ENCODE data around the gene ITIH2. TPM values are rescaled to one million over a fixed set of nuclear protein-coding genes. Genes with fewer than 3 reads are reported as not detected.
"Not testable (repeated sequence)": the region's sequence is repeated elsewhere in the genome, so short reads cannot be mapped to it uniquely, and the experiment has no call there.

ITIH2 gene
- total RNA-seq, 1 donor from 2014 or later, result 1.1 TPM

GRCh38 chr10:7748637-7749036 lies 45.5 kb downstream of the ITIH2 start:
- not testable (repeated sequence) for DNase-seq (ENCODE audit: low spot score)

- no peak for DNase-seq (ENCODE audit: low spot score)
Observed at GRCh38 chr10:7750222-7750621, 47.1 kb downstream of the ITIH2 start.

- no peak for DNase-seq (ENCODE audit: low spot score)
Observed at GRCh38 chr10:7752251-7752650, 49.1 kb downstream of the ITIH2 start.

GRCh38 chr10:7755103-7755502 lies 52.0 kb downstream of the ITIH2 start:
- DNase-seq (ENCODE audit: low spot score), result no peak

- DNase-seq (ENCODE audit: low spot score), result peak; percentile 12
Observed at GRCh38 chr10:7756360-7756992, 53.4 kb downstream of the ITIH2 start.

- no peak for DNase-seq (ENCODE audit: low spot score)
Observed at GRCh38 chr10:7763929-7764328, 60.8 kb downstream of the ITIH2 start.

- no peak for DNase-seq (ENCODE audit: low spot score)
Observed at GRCh38 chr10:7766241-7766640, 63.1 kb downstream of the ITIH2 start.

- DNase-seq (ENCODE audit: low spot score), result no peak
Observed at GRCh38 chr10:7767209-7767608, 64.1 kb downstream of the ITIH2 start.

GRCh38 chr10:7768417-7768816 lies 65.3 kb downstream of the ITIH2 start:
- no peak for DNase-seq (ENCODE audit: low spot score)

- peak; percentile 68 for DNase-seq (ENCODE audit: low spot score)
Observed at GRCh38 chr10:7773845-7774801, 71.0 kb downstream of the ITIH2 start.

- DNase-seq (ENCODE audit: low spot score), result no peak
Observed at GRCh38 chr10:7776777-7777176, 73.7 kb downstream of the ITIH2 start.

- DNase-seq (ENCODE audit: low spot score), result not testable (repeated sequence)
Observed at GRCh38 chr10:7782194-7782593, 79.1 kb downstream of the ITIH2 start.

GRCh38 chr10:7786430-7786829 lies 83.3 kb downstream of the ITIH2 start:
- no peak for DNase-seq (ENCODE audit: low spot score)

- no peak for DNase-seq (ENCODE audit: low spot score)
Observed at GRCh38 chr10:7787150-7787856, 84.2 kb downstream of the ITIH2 start.

- DNase-seq (ENCODE audit: low spot score), result peak; percentile 98
Observed at GRCh38 chr10:7787857-7788638, 84.9 kb downstream of the ITIH2 start, which contains the start of the genes ATP5F1C and KIN. TSS of gene ATP5F1C (plus strand) at chr10:7788177. CDS start at chr10:7788208, 31 bp downstream. TSS of gene KIN (minus strand) at chr10:7787993. CDS start at chr10:7787933, 60 bp downstream.

GRCh38 chr10:7788639-7789286 lies 85.6 kb downstream of the ITIH2 start:
- no peak for DNase-seq (ENCODE audit: low spot score)

- DNase-seq (ENCODE audit: low spot score), result no peak
Observed at GRCh38 chr10:7789390-7789789, 86.3 kb downstream of the ITIH2 start.

- DNase-seq (ENCODE audit: low spot score), result no peak
Observed at GRCh38 chr10:7792541-7792940, 89.4 kb downstream of the ITIH2 start.

- DNase-seq (ENCODE audit: low spot score), result no peak
Observed at GRCh38 chr10:7794251-7795026, 91.3 kb downstream of the ITIH2 start.

- DNase-seq (ENCODE audit: low spot score), result no peak
Observed at GRCh38 chr10:7795605-7796004, 92.5 kb downstream of the ITIH2 start.

Measured in mucosa of gallbladder (tissue), 1 donor.